GM21360 (cell line): Measurements from ENCODE around the gene WDR36.
A peak's percentile ranks its signal among the peaks of the same experiment; 100 is the strongest.
"Not testable (repeated sequence)": the region's sequence is repeated elsewhere in the genome, so short reads cannot be mapped to it uniquely, and the experiment has no call there.

Experiments
- ATAC-seq: cut with Tn5 transposase; IDR thresholded peaks from one replicate; pipeline ENCODE4 v1.9.1; 2021; ENCODE audit warnings: mild to moderate bottlenecking, moderate library complexity; ENCODE audit not compliant: unreplicated experiment

Gene WDR36

GRCh38 chr5:111134864-111135263 lies 42.7 kb downstream of the WDR36 start:
- ATAC-seq, result no peak

- ATAC-seq, result no peak
Observed at GRCh38 chr5:111135363-111135762, 43.2 kb downstream of the WDR36 start.

GRCh38 chr5:111135946-111136345 lies 43.8 kb downstream of the WDR36 start:
- ATAC-seq, result no peak

GRCh38 chr5:111138096-111138495 lies 45.9 kb downstream of the WDR36 start:
- ATAC-seq, result no peak

- not testable (repeated sequence) for ATAC-seq
Observed at GRCh38 chr5:111141471-111141870, 49.3 kb downstream of the WDR36 start.

- no peak for ATAC-seq
Observed at GRCh38 chr5:111142932-111143331, 50.8 kb downstream of the WDR36 start.

- peak; percentile 41 for ATAC-seq
Observed at GRCh38 chr5:111143910-111144309, 51.8 kb downstream of the WDR36 start.

GRCh38 chr5:111144352-111144930 lies 52.3 kb downstream of the WDR36 start:
- ATAC-seq, result peak; percentile 92

GRCh38 chr5:111146053-111146452 lies 53.9 kb downstream of the WDR36 start:
- ATAC-seq, result no peak

- ATAC-seq, result no peak
Observed at GRCh38 chr5:111147502-111147901, 55.4 kb downstream of the WDR36 start.

GRCh38 chr5:111151998-111152397 lies 59.9 kb downstream of the WDR36 start:
- ATAC-seq, result no peak

- no peak for ATAC-seq
Observed at GRCh38 chr5:111153483-111153882, 61.3 kb downstream of the WDR36 start.

- ATAC-seq, result no peak
Observed at GRCh38 chr5:111153945-111154344, 61.8 kb downstream of the WDR36 start.

- ATAC-seq, result peak; percentile 77
Observed at GRCh38 chr5:111158105-111158744, 66.1 kb downstream of the WDR36 start.

- no peak for ATAC-seq
Observed at GRCh38 chr5:111159845-111160244, 67.7 kb downstream of the WDR36 start.

- ATAC-seq, result no peak
Observed at GRCh38 chr5:111163000-111163399, 70.9 kb downstream of the WDR36 start.

- no peak for ATAC-seq
Observed at GRCh38 chr5:111165058-111165457, 72.9 kb downstream of the WDR36 start.

- no peak for ATAC-seq
Observed at GRCh38 chr5:111167551-111167950, 75.4 kb downstream of the WDR36 start.

- ATAC-seq, result no peak
Observed at GRCh38 chr5:111168608-111169007, 76.5 kb downstream of the WDR36 start.

GRCh38 chr5:111169269-111169668 lies 77.1 kb downstream of the WDR36 start:
- no peak for ATAC-seq

GRCh38 chr5:111170279-111170678 lies 78.1 kb downstream of the WDR36 start:
- ATAC-seq, result no peak

GRCh38 chr5:111172504-111172903 lies 80.4 kb downstream of the WDR36 start:
- no peak for ATAC-seq

GRCh38 chr5:111173476-111173875 lies 81.3 kb downstream of the WDR36 start:
- ATAC-seq, result no peak
